GM15510 (cell line): ENCODE data around the gene ITGAX.

Experiments
- POLR2A ChIP-seq: IDR thresholded peaks from 3 replicates; pipeline ENCODE4 v1.6.1; 2011; ENCODE audit warnings: borderline replicate concordance; ENCODE audit not compliant: insufficient read length; ENCODE audit errors: extremely low read depth

ITGAX gene

GRCh38 chr16:31428638-31429247 is 73.8 kb downstream of the ITGAX start:
- no peak for TF ChIP-seq POLR2A

- no peak for TF ChIP-seq POLR2A
These were observed 74.3 kb downstream of the ITGAX start for GRCh38 chr16:31429314-31429713.

- TF ChIP-seq POLR2A, result no peak
These were observed 74.8 kb downstream of the ITGAX start for GRCh38 chr16:31429796-31430195.

- TF ChIP-seq POLR2A, result no peak
These were observed 75.5 kb downstream of the ITGAX start for GRCh38 chr16:31430380-31431052.
